NCI-H187 treated with DMSO at 0.1 percent for 48 hours (cell line): ENCODE measurements around the gene DCPS.
"Not testable (repeated sequence)": the region's sequence is repeated elsewhere in the genome, so short reads cannot be mapped to it uniquely, and the experiment has no call there.

Experiments used
- DNase-seq: peaks from one replicate; lab custom pipeline; 2025; lab: John Stamatoyannopoulos, UW

Gene DCPS

GRCh38 chr11:126345283-126345682 is 41.4 kb downstream of the DCPS start:
- no peak for DNase-seq

- no peak for DNase-seq
These were observed 42.1 kb downstream of the DCPS start for GRCh38 chr11:126345759-126346585.

DNA sequence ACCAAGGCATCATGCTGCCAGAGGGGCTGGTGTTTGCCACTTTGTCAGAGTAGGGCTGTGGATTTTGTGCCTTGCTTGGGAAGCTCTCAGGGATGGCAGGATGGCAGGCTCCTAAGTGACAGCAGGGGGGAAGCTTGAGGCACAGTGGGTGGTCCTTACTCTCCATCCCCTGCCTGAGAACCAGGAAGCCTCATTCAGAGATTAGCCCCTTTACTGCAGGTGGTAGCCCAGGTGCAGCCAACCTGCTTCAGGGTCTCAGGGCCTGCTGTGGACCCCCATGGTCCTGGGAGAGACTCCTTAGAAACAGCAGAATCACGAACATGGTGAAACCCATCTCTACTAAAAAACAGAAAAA is 42.7 kb downstream of the DCPS start:
- no peak for DNase-seq

DNA sequence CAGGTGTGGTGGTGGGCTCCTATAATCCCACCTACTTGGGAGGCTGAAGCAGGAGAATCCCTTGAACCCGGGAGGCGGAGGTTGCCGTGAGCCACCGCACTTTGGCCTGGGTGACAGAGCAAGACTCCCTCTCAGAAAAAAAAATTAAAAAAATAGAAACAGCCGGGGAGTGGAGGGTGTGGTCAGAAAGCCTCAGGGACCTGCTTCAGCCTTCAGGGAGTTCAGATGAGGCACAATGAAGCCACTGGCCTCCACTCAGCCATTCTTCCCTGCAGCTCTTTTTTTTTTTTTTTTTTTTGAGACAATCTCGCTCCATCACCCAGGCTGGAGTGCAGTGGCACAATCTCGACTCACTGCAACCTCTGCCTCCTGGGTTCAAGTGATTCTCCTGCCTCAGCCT is 43.1 kb downstream of the DCPS start:
- DNase-seq = not testable (repeated sequence)

DNA sequence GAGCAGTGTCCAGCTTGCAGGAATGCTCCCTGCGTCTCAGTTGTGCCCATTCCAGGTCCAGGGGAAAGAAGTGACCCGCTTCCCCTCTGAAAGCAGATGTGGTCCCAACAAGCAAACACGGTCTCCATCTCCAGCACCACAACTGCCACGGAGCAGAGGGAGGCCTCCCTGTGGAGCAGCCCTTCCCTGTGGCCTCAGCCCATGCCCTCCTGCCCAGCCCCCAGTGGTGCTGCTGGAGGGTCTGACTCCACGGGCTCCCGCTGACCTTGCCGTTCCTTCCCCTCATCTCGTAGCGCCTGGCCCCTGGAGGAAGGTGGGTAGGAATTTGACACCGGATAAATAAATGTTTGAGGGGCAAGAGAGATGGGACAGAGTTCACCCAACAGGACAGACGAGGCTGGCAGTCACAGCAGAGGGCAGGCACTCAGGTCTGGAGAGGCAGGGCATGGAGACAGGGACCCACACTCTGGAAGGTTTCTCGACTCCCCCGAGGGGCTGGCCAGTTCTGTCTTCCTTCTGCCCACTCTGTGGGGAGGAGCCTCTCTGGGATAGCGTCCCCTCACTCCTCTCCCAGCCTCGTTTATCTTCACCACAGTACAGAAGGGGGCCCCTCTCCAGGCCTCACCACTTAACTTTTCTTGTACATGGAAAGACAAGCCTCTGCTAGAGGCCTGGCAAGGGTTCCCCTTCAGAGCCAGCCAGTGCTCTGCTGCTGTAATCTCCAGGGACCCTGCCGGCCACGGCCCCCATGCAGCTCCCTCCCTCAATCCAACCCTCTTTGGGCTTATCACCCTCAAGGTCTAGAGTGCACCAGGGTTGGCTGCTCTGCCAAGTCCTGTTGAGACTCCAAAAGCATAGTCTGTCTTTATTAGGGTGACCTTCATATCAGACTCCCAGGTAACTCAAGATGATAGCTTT is 44.1 kb downstream of the DCPS start:
- no peak for DNase-seq

GRCh38 chr11:126348806-126349582 is 45.1 kb downstream of the DCPS start:
- no peak for DNase-seq

DNA sequence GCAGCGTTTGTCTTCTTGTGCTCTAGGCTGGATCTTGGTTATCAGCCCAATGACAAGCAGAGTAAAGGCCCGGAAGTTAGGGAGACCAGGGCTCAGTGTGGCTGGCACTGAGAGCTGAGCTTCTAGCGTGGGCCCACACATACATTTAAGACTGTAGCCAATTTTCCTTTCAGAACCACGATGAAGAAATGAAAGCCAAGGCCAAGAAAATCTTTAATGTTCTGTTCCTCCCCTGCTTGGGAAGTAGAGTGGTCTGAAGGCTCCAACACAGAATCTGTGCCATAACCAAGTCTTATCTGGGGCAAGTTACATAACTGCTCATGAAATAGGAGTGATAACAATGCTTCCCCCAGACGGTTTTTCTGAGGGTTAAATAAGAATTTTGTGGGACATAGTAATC is 47.0 kb downstream of the DCPS start:
- no peak for DNase-seq

DNA sequence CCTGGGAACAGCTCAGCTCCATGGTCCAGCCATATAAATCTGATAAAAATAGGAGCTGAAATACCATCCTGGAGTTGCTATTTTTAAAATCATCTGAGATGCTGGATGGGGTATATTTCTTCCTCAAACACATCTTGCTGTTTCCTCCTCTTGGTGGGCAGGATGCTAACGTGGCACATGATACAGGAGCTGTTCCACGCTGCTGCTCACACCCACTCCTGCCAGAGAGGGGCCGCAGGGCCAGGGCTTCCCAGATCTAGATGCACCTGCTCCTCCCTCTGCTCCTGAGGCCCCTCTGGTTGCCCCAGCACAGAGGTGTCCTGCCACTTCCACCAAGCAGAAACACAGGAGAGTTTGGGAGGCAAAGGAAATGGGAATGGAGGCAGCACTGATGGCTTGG is 48.3 kb downstream of the DCPS start:
- DNase-seq = no peak

- DNase-seq = no peak
These were observed 49.3 kb downstream of the DCPS start for GRCh38 chr11:126352934-126353801.

DNA sequence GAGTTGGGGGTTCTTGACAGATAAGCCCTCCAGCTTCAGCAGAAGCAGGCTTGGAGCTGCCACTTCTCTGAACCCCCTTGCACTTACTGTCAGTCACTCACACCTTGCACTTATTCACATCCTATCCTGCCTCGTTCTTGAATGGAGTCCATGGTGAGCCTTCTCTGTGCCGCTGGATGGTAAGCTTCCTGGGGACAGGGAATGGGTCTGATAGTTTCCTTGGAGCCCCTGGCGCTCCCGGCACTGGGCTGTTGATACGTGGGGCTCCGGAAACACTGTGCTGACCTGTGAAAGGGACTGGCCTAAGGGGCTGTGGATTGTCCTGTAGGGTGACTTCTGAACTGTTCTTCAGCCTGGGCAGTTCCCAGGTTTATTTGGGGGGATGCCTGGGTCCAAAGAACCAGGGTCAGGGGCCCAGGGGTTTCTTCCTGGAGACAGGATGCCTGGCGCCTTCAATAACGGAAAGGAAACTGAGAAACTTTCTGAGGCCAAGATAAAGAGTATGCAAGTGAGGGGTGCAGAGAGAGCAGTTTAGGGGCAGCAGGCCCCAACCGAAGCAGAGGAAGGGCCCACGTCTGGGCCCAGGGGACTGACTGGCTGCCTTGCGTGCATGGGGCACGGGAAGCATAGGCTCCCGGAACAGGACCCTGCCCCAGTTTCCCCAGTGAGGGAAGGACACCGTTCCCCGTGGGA is 50.9 kb downstream of the DCPS start:
- no peak for DNase-seq

DNA sequence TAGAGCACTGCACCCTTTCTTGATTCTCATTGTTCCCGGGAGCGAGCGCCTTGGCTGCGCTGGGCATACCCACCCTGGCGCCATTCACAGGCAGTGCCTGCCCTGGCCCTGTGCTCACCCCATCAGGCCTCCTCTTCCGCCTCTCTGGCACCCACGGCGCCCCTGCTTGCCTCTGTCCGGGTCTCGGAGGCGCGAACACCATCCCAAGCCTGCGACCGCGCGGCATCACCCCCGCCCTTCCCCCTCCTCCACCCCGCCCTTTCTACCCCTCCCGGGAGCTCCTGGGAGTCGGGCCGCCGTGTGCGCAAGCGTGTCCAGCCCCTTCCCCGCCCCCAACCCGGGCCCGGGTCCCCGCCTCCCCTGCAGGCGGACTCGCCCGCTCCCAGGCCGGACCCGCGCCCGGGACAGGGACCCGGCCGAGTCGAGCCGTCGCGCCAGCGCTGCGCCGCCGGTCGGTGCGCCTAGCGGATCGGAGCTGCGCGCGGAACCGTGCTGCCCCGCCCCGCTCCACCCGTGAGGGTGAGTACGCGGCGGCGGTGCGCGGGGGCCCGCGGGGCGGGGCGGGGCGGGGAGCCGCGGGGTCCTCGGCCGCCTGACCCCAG is 51.6 kb downstream of the DCPS start, which contains the start of gene ST3GAL4:
ST3GAL4 (plus strand) TSS at position 363 of the 602 bp plus-strand sequence. CDS start 50,470 bp downstream, outside the sequence.
- no peak for DNase-seq

GRCh38 chr11:126355926-126356897 is 52.4 kb downstream of the DCPS start:
- no peak for DNase-seq

- no peak for DNase-seq
These were observed 53.4 kb downstream of the DCPS start for GRCh38 chr11:126357055-126357962.

DNA sequence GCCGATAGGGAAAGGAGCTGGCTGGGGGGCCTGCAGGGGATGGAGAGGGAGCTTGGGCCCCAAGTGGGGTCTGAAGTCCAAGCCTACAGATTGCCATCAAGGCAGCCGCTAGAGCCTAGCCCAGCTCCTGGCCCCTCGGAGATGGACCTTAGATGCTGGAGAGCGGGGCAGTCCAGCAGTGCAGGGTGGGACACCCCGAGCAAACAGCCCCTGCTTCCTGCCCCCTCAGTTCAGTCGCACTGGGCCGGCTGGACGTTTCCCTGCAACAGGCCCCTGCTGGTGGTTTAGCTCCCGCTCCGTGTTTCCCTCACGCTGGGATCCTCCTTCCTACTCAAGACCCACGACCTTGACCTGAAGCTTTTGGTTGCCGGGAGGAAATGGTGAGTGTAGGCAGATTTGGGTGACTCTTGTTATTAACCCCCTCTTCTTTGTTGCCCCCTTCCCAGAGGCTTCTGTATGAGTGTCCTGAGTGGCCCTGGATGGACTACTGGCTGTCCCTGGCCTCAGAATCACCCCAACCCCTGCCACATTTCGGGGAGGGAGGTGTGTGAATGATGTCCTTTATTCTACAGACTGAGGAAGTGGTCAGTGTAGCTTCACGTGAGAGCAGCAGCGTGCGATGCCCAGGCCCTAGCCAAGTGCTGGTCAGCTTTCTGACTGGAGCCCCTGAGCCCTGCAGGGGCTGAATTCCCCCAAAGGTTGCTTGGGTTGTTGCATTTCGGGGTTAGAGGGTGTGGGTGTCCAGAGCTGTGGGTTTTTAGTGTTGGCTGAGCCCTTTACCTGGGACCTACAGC is 54.3 kb downstream of the DCPS start:
- DNase-seq = no peak

- no peak for DNase-seq
These were observed 54.9 kb downstream of the DCPS start for GRCh38 chr11:126358763-126359160.

DNA sequence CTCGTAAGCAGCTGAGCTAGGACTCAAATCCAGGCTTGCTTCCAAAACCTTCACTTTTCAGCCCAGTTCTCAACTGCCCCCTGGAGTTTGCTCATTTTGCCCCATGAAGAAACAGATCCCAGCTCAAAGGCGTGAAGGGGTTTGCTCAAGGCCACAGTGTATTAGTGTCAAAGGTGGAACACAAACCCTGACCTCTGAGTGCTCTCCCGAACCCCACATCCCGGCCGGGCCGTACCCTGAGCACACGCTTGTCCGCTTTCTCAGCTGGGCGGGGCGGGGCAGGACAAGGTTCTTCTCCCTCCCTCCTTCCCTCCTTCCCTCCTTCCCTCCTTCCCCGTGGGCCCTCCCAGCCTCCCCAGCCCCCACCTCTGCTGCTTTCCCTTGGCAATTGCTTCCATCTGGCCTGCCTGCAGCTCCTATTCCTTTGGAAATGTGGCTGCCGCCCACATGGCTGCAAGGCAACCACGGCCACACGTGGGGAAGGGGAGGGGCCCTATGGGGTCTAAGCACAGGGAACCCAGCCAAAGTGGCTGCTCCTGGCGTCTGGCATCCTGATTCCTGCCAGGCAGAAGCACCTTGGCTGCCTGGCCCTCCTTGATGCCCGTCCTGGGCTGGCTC is 55.7 kb downstream of the DCPS start:
- DNase-seq = no peak

- no peak for DNase-seq
These were observed 56.2 kb downstream of the DCPS start for GRCh38 chr11:126360049-126360446.
